ENCODE data around the gene FBRS.

GRCh38 chr16:30623536-30624283 is 34.5 kb upstream of the FBRS start:
- TF ChIP-seq CTCF (IDR thresholded peaks at IDR 0.05) = no peak
- no peak for TF ChIP-seq HOXA7 (CRISPR knock-in tag; IDR thresholded peaks at IDR 0.05)
- TF ChIP-seq POLR2A (IDR thresholded peaks at IDR 0.05; ENCODE audit: low read length) = no peak

Data from A549 (cell line).